B cell (primary cell): ENCODE measurements around the gene MCRIP2. TPM values are rescaled to one million over a fixed set of nuclear protein-coding genes. Genes with fewer than 3 reads are reported as not detected.

ENCODE experiments used
- ATAC-seq: fragments of 200-7000 bp; cut with Tn5 transposase; one replicate; pipeline ENCODE4 v1.10.0; 2021; ENCODE audit warnings: low read depth, mild to moderate bottlenecking, moderate number of reproducible peaks, moderate library complexity
- CTCF ChIA-PET: fragments of 350-600 bp; sonication (Branson Sonifier 250); formaldehyde crosslinking; loops from one replicate; lab custom pipeline; 2021; ENCODE audit warnings: antibody characterized with exemption, inconsistent platforms; lab: Charles Lee
- POLR2A ChIA-PET: fragments of 350-600 bp; sonication (Branson Sonifier 250); formaldehyde crosslinking; loops from one replicate; lab custom pipeline; 2021; ENCODE audit warnings: antibody characterized with exemption; lab: Charles Lee
- DNase-seq: peaks from one replicate; pipeline ENCODE4 v3.0.0; 2013
- H2AFZ ChIP-seq: 2 replicates; pipeline ENCODE4 v1.6.1; 2012; ENCODE audit warnings: mild to moderate bottlenecking, low read depth, low read length; ENCODE audit not compliant: insufficient read depth, poor library complexity, severe bottlenecking
- H3K27ac ChIP-seq, 2 donors: 1 replicate in 1 of 2; 2 replicates in 1 of 2; pipeline ENCODE4 v1.5.1; 2012 to 2013; ENCODE audit warnings: low read length in 2 of 2, mild to moderate bottlenecking in 2 of 2, moderate library complexity in 1 of 2
- H3K27me3 ChIP-seq, 4 experiments: fragments of 200-600 bp in 1 of 4; sonication (generic) in 1 of 4; replicated peaks in 1 of 4; 1 replicate in 2 of 4; 2 replicates in 2 of 4; pipeline versions ENCODE4 v1.6.1 to v1.7.0; 2013 to 2016; ENCODE audit warnings: low read length in 3 of 4, mild to moderate bottlenecking in 2 of 4, mixed read lengths in 1 of 4, moderate library complexity in 1 of 4; ENCODE audit not compliant: insufficient read depth in 4 of 4, control insufficient read depth in 3 of 4; ENCODE audit errors: control extremely low read depth in 1 of 4
- H3K36me3 ChIP-seq, 2 experiments: replicated peaks in 1 of 2; 1 replicate in 1 of 2; 2 replicates in 1 of 2; pipeline versions ENCODE4 v1.6.1 to v1.7.1; 2013; ENCODE audit warnings: low read length in 1 of 2; ENCODE audit not compliant: insufficient read depth in 2 of 2, control insufficient read depth in 1 of 2; ENCODE audit errors: control extremely low read depth in 1 of 2, extremely low read depth in 1 of 2
- H3K4me1 ChIP-seq, 2 donors: fragments of 200-600 bp in 1 of 2; sonication (generic) in 1 of 2; 1 replicate in 1 of 2; 2 replicates in 1 of 2; pipeline versions ENCODE4 v1.5.1 to v1.6.1; 2013 to 2017; ENCODE audit warnings: low read length in 2 of 2; ENCODE audit not compliant: control insufficient read depth in 2 of 2, insufficient read depth in 2 of 2
- H3K4me2 ChIP-seq: replicated peaks from 2 replicates; pipeline ENCODE3; 2012; ENCODE audit warnings: mild to moderate bottlenecking, low read depth, low read length; ENCODE audit not compliant: poor library complexity, severe bottlenecking
- H3K4me3 ChIP-seq, 5 experiments: fragments of 200-600 bp in 1 of 5; sonication (generic) in 1 of 5; 1 replicate in 3 of 5; 2 replicates in 2 of 5; pipeline versions ENCODE4 v1.5.1 to v1.7.0; 2011 to 2016; ENCODE audit warnings: low read length in 4 of 5, mild to moderate bottlenecking in 4 of 5, low read depth in 2 of 5, control low read depth in 1 of 5, moderate library complexity in 1 of 5; ENCODE audit not compliant: insufficient read depth in 1 of 5; ENCODE audit errors: control extremely low read depth in 1 of 5, extremely low read depth in 1 of 5
- H3K79me2 ChIP-seq: fragments of 200-600 bp; sonication (generic); one replicate; pipeline ENCODE4 v1.6.0; 2016; ENCODE audit warnings: low read length; ENCODE audit not compliant: control insufficient read depth, insufficient read depth
- H3K9ac ChIP-seq: fragments of 200-600 bp; sonication (generic); 2 replicates; pipeline ENCODE4 v1.6.1; 2017; ENCODE audit warnings: mild to moderate bottlenecking, low read length, moderate library complexity
- H3K9me3 ChIP-seq, 3 donors: one replicate each; pipeline versions ENCODE4 v1.6.1 to v1.7.1; 2013; ENCODE audit warnings: low read length in 2 of 3; ENCODE audit not compliant: control insufficient read depth in 2 of 3, insufficient read depth in 1 of 3; ENCODE audit errors: control extremely low read depth in 1 of 3
- H4K20me1 ChIP-seq: 2 replicates; pipeline ENCODE4 v1.6.0; 2012; ENCODE audit warnings: mild to moderate bottlenecking, low read length; ENCODE audit not compliant: insufficient read depth, control insufficient read depth, poor library complexity, severe bottlenecking
- H3K27ac Mint-ChIP-seq: one replicate; pipeline ENCODE4 v1.8.0; 2021; ENCODE audit warnings: mixed read lengths
- H3K27me3 Mint-ChIP-seq: one replicate; pipeline ENCODE4 v1.8.0; 2021; ENCODE audit warnings: mixed read lengths
- H3K4me1 Mint-ChIP-seq: one replicate; pipeline ENCODE4 v1.8.0; 2021; ENCODE audit warnings: mixed read lengths
- H3K4me3 Mint-ChIP-seq: one replicate; pipeline ENCODE4 v1.8.0; 2021; ENCODE audit warnings: mixed read lengths
- H3K9me3 Mint-ChIP-seq: one replicate; pipeline ENCODE4 v1.8.0; 2022; ENCODE audit warnings: mixed read lengths; ENCODE audit not compliant: insufficient read depth
- CTCF ChIP-seq: fragments of 200-600 bp; IDR thresholded peaks from one replicate; pipeline ENCODE4 v1.8.0; 2022; ENCODE audit warnings: antibody characterized with exemption, mild to moderate bottlenecking
- EZH2 ChIP-seq: IDR thresholded peaks from 2 replicates; pipeline ENCODE4 v1.6.1; 2012; ENCODE audit warnings: borderline replicate concordance, low read depth, mild to moderate bottlenecking, moderate library complexity, low read length; ENCODE audit not compliant: insufficient read depth, poor library complexity, severe bottlenecking
- WGBS: methylation state at CpG from one replicate; pipeline ENCODE4 v1.1.5; 2013; ENCODE audit warnings: missing lambda C conversion rate; ENCODE audit not compliant: insufficient coverage; 5-methylcytosine and 5-hydroxymethylcytosine counted together
- intact Hi-C: fragments of 100-400 bp; cut with micrococcal nuclease; formaldehyde crosslinking; loops from one replicate; pipeline ENCODE4 v1.10.0; 2022
- polyA plus RNA-seq: library from polyadenylated mRNA; depleted of rRNA; stranded (reverse); fragments of >200 nt; gene quantifications from 2 replicates; pipeline ENCODE4 v1.2.3, GENCODE V29; 2012
- total RNA-seq, 2 donors: library from RNA; stranded (reverse); fragments of 120-200 nt in 1 of 2; gene quantifications; 1 replicate in 1 of 2; 2 replicates in 1 of 2; pipeline versions ENCODE4 v1.2.3 to v1.2.4, GENCODE V29; 2013 to 2022

Gene MCRIP2
- total and polyA plus RNA-seq, 2 donors (not counting 1 experiment from before 2014, with no cell fraction given), result 29.2 to 46.0 TPM

GRCh38 chr16:635573-636205, 5.9 kb upstream of the MCRIP2 start:
- H3K27ac ChIP-seq, result peak overlapping the region in 1 of 2 donors; percentile 83
- Mint-ChIP-seq H3K27ac (no peak overlapping the region), H3K4me1 (peaks cover 23% of the 10 kb centered on the region), H3K27me3 (no peaks in the 10 kb centered on the region), H3K4me3 (peak overlapping the region; percentile 98), H3K9me3 (no peaks in the 10 kb centered on the region)
- TF ChIP-seq EZH2 (no peak), CTCF (no peak)
- no peaks in the 10 kb centered on the region for H3K9me3 ChIP-seq
- H3K27me3 ChIP-seq, result no peaks in the 10 kb centered on the region
- peaks cover 10 to 35% of the 10 kb centered on the region in 2 donors for H3K4me1 ChIP-seq
- no peak for ATAC-seq
- 4% methylated on average over 52 of the region's 55 CpGs for WGBS
- ChIA-PET POLR2A (interaction anchor here (0.7 to 1.8 kb wide), 7 partner anchors 12 to 235 kb away, joined by 3 to 6 read pairs (median 3); partner anchors contain the start of genes NHLRC4, PIGQ and RAB40C), CTCF (interaction anchor here (0.7 to 1.6 kb wide), 8 partner anchors 12 to 57 kb away, joined by 3 to 6 read pairs (median 4); partner anchors contain the start of gene WDR90)
- H4K20me1 ChIP-seq, result peaks cover 13% of the 10 kb centered on the region
- peaks cover 10% of the 10 kb centered on the region for H3K79me2 ChIP-seq
- H3K9ac ChIP-seq, result peak overlapping the region; percentile 91
- peak overlapping the region; percentile 94 for H3K4me2 ChIP-seq
- intact Hi-C loops, result loop anchor here (1.0 kb wide), 4 partner anchors 14 to 46 kb away; partner anchors contain the start of genes RHOT2 and WDR90
- H2AFZ ChIP-seq, result peak overlapping the region; percentile 83
- peak overlapping the region; percentile 27 to 95 (median 85) for H3K4me3 ChIP-seq
- no peak for DNase-seq
- peaks cover 0 to 3% of the 10 kb centered on the region in 2 experiments for H3K36me3 ChIP-seq
